GM18505 (cell line): ENCODE measurements around the gene AFF3.

Experiments
- ATAC-seq: cut with Tn5 transposase; IDR thresholded peaks from one replicate; pipeline ENCODE4 v1.9.1; 2021; ENCODE audit not compliant: unreplicated experiment
- POLR2A ChIP-seq: IDR thresholded peaks from 4 replicates; pipeline ENCODE4 v1.6.1; 2011; ENCODE audit warnings: borderline replicate concordance; ENCODE audit not compliant: insufficient read depth, insufficient read length; ENCODE audit errors: extremely low read depth

Gene AFF3

DNA sequence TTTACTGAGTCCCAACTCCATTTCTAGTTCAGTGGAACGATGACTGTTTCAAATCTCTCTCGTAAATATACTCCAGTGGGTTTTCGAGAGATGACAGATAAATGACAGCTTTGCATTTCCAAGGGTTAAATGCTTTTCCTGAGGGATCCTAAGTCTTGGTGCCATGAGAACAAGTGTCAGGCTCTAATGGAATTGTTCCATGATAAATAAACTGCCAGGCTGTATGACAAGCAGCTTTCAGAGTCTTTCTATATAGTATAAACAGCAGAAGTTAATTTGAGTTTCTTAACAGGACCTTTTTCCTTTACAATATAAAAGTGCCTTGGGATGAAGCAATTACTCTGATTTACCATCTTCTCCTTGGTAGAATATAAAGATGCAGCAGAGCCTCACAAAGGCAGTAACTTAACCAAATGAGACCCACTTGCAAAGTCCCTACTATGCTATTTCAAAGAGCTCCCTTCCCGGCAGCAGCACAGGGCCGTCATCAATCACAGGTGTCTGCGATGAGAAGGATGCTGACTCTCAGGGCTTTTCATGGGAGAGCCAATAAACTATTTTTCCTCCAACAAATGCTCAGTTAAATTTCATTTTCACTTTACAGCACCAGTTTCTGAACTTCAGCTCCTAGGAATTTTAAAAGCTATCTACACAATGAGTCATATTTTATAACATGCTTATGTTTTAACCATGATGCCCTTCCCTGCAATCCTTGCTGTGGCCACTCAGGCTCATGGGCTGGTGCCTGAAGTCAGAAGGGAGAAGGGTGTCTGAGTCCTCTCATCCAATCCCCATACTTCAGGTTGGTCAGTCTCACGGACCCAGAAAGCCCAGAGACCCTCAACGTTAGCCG is 123.8 kb downstream of the AFF3 start:
- no peak for TF ChIP-seq POLR2A
- ATAC-seq, result no peak

DNA sequence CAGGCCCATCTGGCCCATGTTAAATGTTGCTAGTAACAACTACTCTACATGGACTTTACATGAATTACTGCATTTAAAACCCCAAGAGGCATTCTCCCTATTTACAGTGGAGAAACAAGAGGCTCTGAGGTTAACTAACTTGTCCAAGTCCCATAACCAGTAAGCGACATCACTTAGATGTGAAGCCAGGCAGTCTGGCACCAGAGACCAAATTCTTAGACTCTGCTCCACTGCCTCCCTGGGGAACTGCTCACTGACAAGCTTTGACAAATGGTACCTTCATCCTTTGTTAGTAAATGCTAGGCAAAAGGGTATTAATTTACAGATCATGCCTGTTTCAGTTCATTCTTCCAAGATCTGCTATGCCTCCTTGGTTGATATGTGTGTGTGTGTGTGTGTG is 124.8 kb downstream of the AFF3 start:
- TF ChIP-seq POLR2A, result no peak
- ATAC-seq, result no peak

DNA sequence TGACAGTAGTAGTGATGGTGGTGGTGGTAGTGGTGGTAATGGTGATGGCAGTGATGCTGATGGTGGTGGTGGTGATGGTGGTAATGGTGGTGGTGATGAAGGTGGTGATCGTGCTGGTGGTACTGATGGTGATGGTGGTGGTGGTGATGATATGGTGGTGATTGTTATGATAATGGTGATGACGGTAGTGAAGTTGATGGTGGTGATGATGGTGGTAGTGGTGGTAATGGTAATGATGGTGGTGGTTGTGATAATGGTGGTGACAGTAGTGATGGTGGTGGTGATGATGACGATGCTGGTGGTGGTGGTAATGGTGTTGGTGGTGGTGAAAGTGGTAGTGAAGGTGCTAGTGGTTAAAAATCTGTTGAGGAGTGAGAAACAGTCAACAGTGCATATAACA is 125.6 kb downstream of the AFF3 start:
- no peak for TF ChIP-seq POLR2A
- ATAC-seq, result no peak

DNA sequence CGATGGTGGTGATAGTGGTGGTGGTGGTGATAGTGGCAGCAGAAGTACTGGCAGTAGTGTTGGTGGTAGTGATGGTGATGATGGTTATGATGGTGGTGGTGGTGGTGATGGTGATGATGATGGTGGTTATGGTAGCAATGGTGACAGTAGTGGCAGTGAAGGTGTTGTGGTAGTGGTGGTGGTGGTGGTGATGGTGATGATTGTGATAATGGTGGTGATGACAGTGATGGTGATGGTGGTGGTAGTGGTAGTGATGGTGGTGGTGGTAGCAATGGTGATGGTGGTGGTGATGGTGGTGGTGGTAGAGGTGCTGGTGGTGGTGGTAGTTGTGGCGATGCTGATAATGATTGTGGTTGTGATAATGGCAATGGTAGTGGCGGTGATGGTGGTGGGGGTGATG is 126.5 kb downstream of the AFF3 start:
- no peak for TF ChIP-seq POLR2A
- no peak for ATAC-seq

GRCh38 chr2:100013892-100014677 is 128.3 kb downstream of the AFF3 start:
- TF ChIP-seq POLR2A, result no peak
- no peak for ATAC-seq

GRCh38 chr2:100012561-100012960 is 129.8 kb downstream of the AFF3 start:
- no peak for ATAC-seq
- no peak for TF ChIP-seq POLR2A

GRCh38 chr2:100011272-100011731 is 131.1 kb downstream of the AFF3 start:
- TF ChIP-seq POLR2A, result no peak
- ATAC-seq, result no peak

GRCh38 chr2:100010606-100011005 is 131.8 kb downstream of the AFF3 start:
- no peak for TF ChIP-seq POLR2A
- ATAC-seq, result no peak

GRCh38 chr2:100009743-100010142 is 132.6 kb downstream of the AFF3 start:
- ATAC-seq, result no peak
- no peak for TF ChIP-seq POLR2A

DNA sequence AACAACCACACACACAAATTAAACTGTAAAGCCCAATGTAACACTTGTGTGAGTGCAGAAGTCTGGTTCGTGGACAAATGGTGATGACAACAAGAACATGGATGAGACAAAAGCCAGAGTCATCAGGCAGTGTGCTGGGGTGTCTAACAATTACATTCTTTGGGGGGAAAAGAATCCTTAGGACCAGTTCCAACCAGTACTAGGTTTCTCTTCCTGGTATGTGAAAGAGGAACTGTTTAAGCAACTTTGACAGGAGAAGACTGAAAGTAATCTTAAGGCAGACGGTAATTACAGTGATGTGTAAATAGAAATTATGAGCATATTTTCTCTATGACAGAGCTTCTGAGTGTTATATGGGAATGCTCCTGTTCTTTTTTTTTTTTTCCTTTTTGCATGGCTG is 133.4 kb downstream of the AFF3 start:
- TF ChIP-seq POLR2A, result no peak
- no peak for ATAC-seq

GRCh38 chr2:100006516-100006915 is 135.9 kb downstream of the AFF3 start:
- ATAC-seq, result no peak
- TF ChIP-seq POLR2A, result no peak

- ATAC-seq, result no peak
- no peak for TF ChIP-seq POLR2A
Measured at GRCh38 chr2:100004959-100005387, 137.4 kb downstream of the AFF3 start.

DNA sequence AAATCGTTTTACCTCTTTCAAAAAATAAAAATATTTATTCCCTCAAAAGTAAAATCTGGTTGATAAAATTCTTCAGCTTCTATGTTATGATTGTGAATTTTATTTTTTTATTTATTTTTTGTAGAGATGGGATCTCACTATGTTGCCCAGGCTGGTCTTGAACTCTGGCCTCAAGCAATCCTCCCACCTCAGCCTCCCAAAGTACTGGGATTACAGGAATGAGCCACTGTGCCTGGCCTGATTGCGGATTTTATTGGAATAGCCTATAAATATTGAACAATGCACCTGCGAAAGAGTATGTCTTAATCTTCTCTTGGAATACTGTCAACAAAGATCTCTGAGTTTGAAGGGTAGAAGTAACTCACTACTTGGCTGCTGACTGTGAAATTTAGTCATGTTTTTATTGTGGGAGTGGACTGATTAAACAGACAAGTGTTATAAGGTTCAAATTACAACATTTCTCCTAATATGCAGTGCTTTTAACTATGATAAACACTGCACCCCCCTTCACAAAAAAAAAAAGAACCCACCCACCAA is 138.0 kb downstream of the AFF3 start:
- no peak for ATAC-seq
- no peak for TF ChIP-seq POLR2A

GRCh38 chr2:100002059-100002458 is 140.3 kb downstream of the AFF3 start:
- no peak for ATAC-seq
- no peak for TF ChIP-seq POLR2A

- ATAC-seq, result no peak
- no peak for TF ChIP-seq POLR2A
Measured at GRCh38 chr2:100000915-100001707, 141.3 kb downstream of the AFF3 start.
